Stimulated activated CD4-positive, alpha-beta T cell treated with anti-CD3 and anti-CD28 coated beads, Interleukin-15, amount 100 ng/mL, for 48 hours (primary cell): Measurements from ENCODE around the gene NDUFS7.

Experiments used
- DNase-seq, 2 donors: peaks; one replicate each; pipeline ENCODE4 v3.0.0-alpha.2; 2020; ENCODE audit warnings: low read depth in 2 of 2

NDUFS7 gene

GRCh38 chr19:1400281-1401137 is 16.8 kb downstream of the NDUFS7 start:
- no peak for DNase-seq

DNA sequence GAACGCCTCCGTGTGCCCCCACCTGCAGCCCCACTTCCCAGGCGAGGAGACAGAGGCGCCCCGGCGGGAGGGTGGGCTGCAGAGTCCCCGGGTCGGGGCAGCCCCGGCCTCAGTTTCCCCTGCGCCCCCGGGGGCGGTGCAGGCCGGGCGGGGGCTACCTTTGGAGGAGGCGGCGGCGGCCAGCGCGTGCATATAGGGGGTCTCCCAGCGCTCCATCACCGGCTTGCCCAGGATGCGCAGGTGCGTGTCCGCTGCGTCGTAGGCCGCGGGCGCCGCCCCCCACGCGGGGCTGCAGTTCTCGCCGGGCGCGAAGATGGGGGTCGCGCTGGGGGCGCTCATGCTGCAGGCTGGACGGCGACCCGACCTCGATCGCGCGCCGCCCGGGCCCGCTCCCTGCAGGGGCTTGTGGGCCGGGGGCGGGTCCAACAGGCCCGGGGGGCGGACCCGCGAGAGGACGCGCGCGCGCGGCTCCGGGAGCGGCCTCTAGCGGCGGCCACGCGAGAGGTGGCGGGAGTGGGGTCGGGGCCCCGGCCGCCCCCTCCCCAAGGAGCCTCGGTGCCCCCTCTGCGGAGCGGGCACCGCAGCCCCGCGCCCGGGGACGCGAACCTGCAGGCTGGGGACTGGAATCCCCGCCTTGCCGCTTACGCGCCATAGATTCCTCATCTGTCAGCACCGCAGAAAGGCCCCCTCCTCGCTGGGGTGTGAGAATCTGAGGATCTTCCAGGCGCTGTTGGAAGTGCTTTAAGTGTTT is 17.6 kb downstream of the NDUFS7 start, which contains the start of gene GAMT:
TSS of gene GAMT (minus strand) at position 405 of the 751 bp plus-strand sequence. CDS start at position 339, 66 bp downstream.
- DNase-seq, result peak in 1 of 2 donors; percentile 48

- DNase-seq, result no peak
These were observed 18.1 kb downstream of the NDUFS7 start for GRCh38 chr19:1401889-1402217.

DNA sequence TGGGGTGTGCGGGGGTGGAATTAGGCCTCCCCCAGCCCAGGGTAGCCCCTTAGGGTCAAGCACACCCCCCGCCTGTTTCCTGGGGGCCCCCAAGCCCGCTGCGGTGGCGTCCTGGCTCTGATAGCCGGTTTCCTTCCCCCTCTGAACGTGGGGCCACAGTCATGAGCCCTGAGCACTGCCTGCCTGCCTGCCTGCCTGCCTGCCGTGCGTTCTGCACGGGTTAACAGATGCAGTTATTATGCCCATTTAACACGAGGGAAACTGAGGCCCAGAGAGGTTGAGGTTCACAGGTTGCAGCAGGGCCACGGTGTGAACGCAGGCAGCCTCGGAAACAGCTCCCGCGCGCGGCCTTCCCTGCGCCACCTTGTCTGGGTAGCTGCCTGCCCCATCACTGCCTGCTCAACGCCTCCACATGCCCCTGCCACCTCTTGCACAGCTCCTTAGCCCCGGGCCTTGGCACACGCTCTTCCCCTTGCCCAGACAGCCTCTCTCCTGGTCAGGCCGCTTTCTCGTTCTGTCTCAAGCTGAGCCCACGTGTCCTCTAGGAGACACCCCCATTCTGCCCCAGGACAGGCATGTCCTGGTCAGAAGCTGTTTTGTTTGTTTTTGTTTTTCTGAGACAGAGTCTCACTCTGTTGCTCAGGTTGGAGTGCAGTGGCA is 18.8 kb downstream of the NDUFS7 start:
- no peak for DNase-seq

DNA sequence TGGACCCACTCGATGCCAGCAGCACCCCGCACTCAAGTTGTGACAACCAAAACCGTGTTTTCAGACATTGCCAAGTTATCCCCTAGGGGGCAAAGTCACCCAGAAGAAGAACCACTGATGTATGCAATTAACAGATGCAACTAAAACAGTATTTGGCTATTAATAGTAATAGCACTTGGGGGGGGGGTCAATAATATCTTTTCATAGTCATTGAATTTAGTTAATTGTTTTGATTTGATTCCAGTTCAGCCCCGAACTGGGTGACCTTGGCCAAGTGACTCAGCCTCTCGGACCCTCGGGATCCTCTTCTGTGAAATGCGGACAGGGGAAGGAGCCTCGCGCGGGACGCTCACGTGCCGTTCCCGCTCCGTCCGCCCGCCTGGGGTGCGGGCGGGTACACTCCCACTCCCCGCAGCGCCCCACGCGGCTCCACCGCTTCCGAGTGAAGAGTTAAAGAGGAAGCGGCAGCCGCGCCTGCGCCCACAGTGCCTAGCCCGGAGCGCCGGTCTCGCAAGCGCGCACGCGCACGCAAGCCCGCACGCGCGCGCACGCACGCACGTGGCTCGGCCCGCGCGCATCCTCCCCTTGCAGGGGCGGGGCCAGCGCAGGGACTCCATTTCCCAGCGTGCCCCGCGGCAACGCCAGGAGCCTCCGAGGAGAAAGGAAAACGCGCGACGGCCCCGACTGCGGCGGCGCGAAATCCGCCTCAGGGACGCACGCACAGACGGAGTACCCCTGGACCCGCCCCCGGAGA is 23.2 kb downstream of the NDUFS7 start:
- peak; percentile 96 to 98 for DNase-seq

DNA sequence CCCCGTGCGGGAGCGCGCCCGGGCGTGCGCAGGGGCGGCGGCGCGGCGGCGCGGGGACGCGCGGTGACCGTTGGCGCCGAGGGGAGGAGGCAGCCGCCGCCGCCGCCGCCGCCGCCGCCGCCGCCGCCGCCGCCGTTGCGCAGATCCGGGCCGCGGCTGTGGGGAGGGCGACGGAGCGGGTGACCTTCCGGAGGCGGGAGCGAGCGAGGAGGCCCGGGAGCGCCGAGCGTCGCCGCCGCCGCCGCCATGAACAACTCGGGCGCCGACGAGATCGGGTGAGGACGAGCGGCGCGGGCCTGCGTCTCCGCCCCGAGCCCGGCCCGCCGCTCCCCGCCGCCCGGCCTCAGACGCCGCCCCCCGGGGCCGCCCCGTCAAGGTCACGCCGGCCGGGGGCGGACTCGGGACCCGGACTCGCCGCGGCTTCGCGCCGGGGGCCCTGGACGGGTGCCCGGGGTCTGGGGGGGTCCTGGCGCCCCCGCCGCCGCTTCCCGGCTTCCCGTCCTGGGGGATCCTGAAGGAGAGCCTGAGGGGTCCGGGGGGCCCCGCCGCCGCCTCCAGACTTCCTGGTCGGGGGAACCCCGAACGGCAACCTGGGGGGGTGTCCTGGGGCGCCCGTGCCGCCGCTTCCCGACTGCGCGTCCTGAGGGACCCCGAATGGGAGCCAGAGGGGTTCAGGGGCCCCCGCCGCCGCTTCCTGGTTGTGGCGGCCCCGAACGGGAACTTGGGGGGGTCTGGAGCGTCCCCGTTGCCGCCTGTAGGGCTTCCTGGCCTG is 24.0 kb downstream of the NDUFS7 start, which contains the start of gene DAZAP1:
TSS of gene DAZAP1 (plus strand) at position 59 of the 772 bp plus-strand sequence. CDS start at position 247, 188 bp downstream.
- DNase-seq, result no peak

DNA sequence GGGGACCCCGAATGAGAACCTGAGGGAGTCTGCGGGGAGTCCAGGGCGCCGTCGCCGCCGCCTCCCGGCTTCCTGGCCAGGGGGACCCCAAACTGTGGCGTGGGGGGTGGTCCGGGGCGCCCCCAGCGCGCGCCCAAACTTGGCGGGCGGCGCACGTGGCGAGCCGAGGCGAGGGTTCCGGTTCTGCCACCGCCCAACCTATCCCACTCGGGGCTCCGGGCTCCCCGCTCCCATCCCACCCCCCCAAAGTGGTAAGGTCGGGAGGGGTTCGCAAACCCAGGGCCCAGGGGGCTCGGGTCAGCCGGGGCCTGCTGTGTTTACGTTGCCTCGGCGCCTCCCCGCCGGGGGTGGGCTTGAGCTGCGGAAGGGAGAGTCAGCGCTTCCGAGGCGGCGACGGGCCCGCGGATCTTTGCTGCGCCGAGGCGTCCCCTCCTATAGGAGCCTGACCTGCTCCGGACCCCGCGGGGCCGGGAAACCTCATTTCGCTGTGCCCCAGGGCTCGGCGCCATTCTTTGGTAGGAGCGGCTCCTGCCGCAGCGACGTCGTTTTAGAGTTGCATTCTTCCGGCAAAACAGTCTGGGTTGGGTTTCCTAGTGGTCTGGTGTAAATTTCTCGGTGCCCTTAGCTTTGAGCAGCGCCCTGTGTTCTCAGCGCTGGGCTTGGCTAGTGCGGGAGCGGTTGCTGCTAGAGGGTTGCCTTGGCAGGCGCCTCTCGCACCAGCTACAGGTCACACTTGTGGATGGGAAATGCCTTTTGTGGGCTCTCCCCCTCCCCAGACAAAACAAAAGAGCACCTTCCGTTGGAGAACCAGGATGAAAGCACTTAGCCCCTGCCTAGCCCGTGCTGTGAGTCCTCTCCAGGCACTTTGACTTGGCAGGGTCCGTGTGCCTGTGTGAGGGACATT is 24.8 kb downstream of the NDUFS7 start:
- peak in 1 of 2 donors; percentile 38 for DNase-seq

GRCh38 chr19:1409204-1410005 is 25.7 kb downstream of the NDUFS7 start:
- DNase-seq, result no peak

GRCh38 chr19:1410136-1410786 is 26.6 kb downstream of the NDUFS7 start:
- DNase-seq, result peak in 1 of 2 donors; percentile 20

DNA sequence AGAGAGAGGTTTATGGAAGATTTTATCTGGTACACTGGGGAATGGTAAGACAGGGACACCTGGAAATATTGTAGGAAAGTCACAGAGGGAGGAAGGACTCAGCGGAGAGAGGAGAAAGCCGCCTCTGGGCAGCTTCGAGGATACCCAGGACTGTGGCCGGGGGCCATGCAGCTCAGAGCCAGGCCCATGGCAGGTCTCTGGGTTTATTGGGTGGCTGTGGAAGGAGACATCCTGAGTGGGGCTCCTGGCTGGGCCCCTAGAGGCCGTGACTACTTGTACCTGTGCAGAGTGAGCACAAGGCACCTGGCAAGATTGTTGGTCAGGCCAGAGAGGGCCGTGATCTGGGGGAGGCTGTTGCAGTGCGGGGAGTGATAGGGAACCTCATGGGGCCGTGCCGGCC is 27.1 kb downstream of the NDUFS7 start:
- DNase-seq, result no peak

- no peak for DNase-seq
These were observed 27.8 kb downstream of the NDUFS7 start for GRCh38 chr19:1411255-1412191.

DNA sequence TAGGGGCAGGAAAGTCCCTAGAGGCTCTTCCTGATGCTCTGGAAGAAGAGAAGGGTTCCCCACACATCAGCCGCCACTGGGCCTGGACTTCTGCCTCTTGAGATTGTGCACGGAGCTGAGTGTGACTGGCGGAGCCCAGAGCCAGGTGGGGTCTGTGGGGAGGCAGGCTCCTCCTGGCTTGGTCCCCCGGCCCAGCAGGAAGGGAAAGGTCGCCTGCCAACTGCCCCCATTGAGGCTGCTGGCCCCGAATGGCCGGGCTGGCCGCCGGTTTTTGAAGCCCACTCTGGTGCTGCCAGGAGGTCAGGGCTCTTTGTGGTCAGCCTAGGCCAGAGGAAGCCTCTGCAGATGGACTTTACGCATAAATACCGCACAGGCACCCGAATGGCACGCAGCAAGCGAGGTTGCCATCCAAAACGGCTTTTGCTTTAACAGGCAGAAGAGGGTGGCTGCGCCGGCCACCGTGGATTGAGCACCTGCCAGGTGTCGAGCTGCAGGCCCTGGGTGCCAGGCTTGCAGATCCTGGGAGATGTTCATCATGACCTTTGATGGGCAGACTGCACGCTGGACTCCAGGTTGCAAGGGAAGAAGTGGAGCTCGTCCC is 28.7 kb downstream of the NDUFS7 start:
- no peak for DNase-seq

DNA sequence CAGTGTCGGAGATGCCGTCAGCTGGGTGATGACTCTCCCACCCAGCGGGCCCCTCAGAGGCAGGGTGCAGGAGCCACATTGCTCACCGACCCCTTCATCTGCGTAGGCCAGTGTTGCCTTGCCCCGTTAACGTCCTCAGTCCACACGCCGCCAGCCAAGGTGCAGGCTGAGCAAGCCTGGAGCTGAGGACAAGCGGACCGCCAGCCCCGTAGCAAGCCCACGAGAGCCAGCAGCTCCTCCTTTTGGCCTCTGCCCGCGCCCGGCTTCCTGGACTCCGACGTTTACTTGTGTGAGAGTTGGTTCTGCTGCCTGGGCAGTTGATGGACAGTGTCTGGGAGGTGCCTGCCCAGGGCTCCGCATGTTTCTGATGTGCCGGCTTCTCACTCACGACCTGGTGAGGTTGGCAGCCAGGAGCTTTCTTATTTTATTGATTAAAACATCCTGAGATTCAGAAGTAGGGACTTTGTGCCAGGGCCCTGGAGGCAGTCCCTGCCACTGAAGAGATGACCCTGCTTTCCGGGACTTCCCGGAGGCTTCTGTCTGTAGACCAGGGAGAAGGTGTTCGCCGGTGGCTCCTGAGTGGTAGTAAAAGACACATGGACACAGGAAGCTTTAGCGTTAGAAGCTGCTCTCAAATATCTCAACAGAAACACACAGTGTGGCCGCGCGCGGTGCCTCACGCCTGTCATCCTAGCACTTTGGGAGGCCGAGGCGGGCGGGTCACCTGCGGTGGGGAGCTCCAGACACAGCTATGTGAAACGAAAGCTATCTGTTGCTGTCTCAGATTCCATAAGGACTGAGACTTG is 29.5 kb downstream of the NDUFS7 start:
- no peak for DNase-seq

DNA sequence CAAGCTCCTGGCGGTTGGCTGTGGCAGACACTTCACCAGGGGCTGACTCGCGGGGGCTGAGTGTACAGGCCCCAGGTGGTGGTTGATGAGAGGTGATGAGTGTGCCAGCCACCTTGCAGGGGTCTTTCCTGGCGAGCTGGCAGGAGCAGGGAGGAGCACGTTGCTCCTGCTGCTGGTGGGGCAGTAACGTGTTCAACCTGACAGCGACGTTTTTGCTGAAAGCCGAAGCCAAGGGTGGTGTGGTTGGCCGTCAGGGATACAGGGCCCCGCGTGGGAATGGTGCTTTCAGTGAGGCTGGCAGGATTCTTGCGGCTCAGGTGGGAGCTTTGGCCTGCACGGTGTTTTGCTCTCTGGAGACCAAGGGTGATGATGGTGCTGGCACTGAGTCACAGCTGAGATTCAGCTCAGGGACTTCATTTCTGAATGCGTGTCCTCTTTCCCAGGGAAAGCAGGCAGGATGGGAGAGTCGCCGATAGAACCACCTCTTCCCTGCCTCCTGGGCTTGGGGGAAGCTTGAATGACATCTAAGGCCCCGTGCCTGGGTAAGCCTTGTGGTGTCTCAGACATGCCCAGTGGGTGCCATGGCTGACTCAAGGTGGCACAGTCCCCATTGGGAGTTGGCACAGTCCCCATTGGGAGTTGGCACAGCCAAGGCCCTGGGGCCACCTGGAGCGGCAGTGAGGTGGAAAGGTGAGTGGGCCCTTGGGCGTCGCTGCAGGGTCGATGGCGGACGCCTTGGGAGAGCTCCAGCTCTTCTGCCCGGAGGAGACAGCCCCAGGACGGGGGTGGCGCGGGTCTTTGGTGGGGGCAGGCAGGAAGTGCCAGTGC is 32.5 kb downstream of the NDUFS7 start:
- DNase-seq, result no peak

DNA sequence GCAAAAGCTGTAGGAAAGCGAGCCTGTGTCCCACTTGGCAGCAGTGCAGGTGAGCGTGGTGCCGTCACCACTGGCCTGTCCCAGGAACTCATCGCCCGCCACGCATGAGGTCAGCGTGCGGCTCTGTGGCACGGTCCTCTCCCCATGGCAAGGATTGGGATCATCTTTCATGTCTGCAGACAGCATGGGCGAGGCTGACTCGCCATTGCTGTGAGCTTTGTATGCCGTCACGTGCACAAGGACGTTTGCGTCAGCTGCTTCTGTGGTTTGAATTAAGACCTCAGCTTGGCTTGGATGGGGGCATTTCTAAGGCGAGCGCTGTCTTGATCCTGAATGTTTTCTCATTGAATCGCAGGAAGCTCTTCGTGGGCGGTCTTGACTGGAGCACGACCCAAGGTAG is 33.4 kb downstream of the NDUFS7 start:
- no peak for DNase-seq
